GM23338 (cell line): ENCODE data around the gene RFX3.

Source experiments
- CREB1 ChIP-seq: fragments of 250-450 bp; sonication (Bioruptor Pico); IDR thresholded peaks from 2 replicates; pipeline ENCODE4 v1.5.0; 2020; ENCODE audit warnings: low read depth, mild to moderate bottlenecking, moderate library complexity
- CTCF ChIP-seq, 2 experiments: fragments of 200-600 bp in 1 of 2; sonication (generic) in 1 of 2; conservative IDR thresholded peaks; 2 replicates each; pipeline versions ENCODE4 v1.5.1 to v1.6.1; 2016 to 2017; ENCODE audit warnings: antibody characterized with exemption in 2 of 2, low read depth in 2 of 2, mild to moderate bottlenecking in 2 of 2, moderate library complexity in 1 of 2
- ETS1 ChIP-seq: IDR thresholded peaks from 2 replicates; pipeline ENCODE4 v1.6.1; 2016; ENCODE audit warnings: antibody characterized with exemption
- EZH2 ChIP-seq: fragments of 200-600 bp; sonication (generic); IDR thresholded peaks from one replicate; pipeline ENCODE4 v1.8.0; 2017; ENCODE audit warnings: antibody characterized with exemption, mild to moderate bottlenecking, low read depth; ENCODE audit not compliant: unreplicated experiment
- EZH2phosphoT487 ChIP-seq: fragments of 200-600 bp; sonication (generic); IDR thresholded peaks from one replicate; pipeline ENCODE4 v1.8.1; 2018; ENCODE audit warnings: antibody characterized with exemption; ENCODE audit not compliant: unreplicated experiment
- JUNB ChIP-seq: IDR thresholded peaks from one replicate; pipeline ENCODE4 v1.6.1; 2016; ENCODE audit warnings: antibody characterized with exemption; ENCODE audit not compliant: unreplicated experiment
- NANOG ChIP-seq: IDR thresholded peaks from 2 replicates; pipeline ENCODE4 v1.6.1; 2016; ENCODE audit warnings: antibody characterized with exemption, borderline replicate concordance
- POLR2AphosphoS5 ChIP-seq: IDR thresholded peaks from 2 replicates; pipeline ENCODE4 v1.6.1; 2016; ENCODE audit warnings: antibody characterized with exemption, low read depth
- REST ChIP-seq: IDR thresholded peaks from one replicate; pipeline ENCODE4 v1.6.1; 2018; ENCODE audit warnings: antibody characterized with exemption; ENCODE audit not compliant: unreplicated experiment
- STAT1 ChIP-seq: IDR thresholded peaks from one replicate; pipeline ENCODE4 v1.6.1; 2016; ENCODE audit warnings: antibody characterized with exemption; ENCODE audit not compliant: unreplicated experiment
- ZNF114 ChIP-seq: fragments of 250-450 bp; sonication (Bioruptor Pico); IDR thresholded peaks from 2 replicates; pipeline ENCODE4 v1.5.0; 2020; ENCODE audit warnings: mild to moderate bottlenecking, moderate library complexity

- TF ChIP-seq EZH2 (no peak), CTCF (conservative IDR thresholded peaks at IDR 0.05; ENCODE audit: low read depth in 2 of 2) (no peak), ETS1 (no peak), EZH2phosphoT487 (no peak), CREB1 (CRISPR knock-in tag) (no peak), POLR2AphosphoS5 (no peak), REST (no peak), NANOG (no peak), JUNB (no peak), ZNF114 (no peak), STAT1 (no peak)
Observed at GRCh38 chr9:3271157-3271556, 254.6 kb downstream of the RFX3 start.
